ENCODE measurements around the gene ZNF521.

The ZNF521 gene

GRCh38 chr18:25351777-25352628 is at the start of gene ZNF521:
TSS of gene ZNF521 (minus strand) at chr18:25352166. CDS start at chr18:25350946, 1,220 bp downstream.
- peak; percentile 42 for TF ChIP-seq CTCF (IDR thresholded peaks at IDR 0.05; ENCODE audit: low read depth, low read length)
- in situ Hi-C loops (cut with HindIII; ENCODE audit: low sequenced_read_pairs): no loop called here
- peak within 1 kb of the TSS; percentile 83 for H3K4me3 ChIP-seq (ENCODE audit: low read depth, low read length)
- DNase-seq (ENCODE audit: low read depth, low spot score): peak; percentile 93

- DNase-seq (ENCODE audit: low read depth, low spot score): no peak
- no peak for TF ChIP-seq CTCF (IDR thresholded peaks at IDR 0.05; ENCODE audit: low read depth, low read length)
- in situ Hi-C loops (cut with HindIII; ENCODE audit: low sequenced_read_pairs): no loop called here
- no peak overlapping the region for H3K4me3 ChIP-seq (ENCODE audit: low read depth, low read length)
Observed at GRCh38 chr18:25399554-25399953, 47.6 kb upstream of the ZNF521 start.

- no peak for TF ChIP-seq CTCF (IDR thresholded peaks at IDR 0.05; ENCODE audit: low read depth, low read length)
- in situ Hi-C loops (cut with HindIII; ENCODE audit: low sequenced_read_pairs): no loop called here
- no peak for DNase-seq (ENCODE audit: low read depth, low spot score)
Observed at GRCh38 chr18:25392192-25392591, 40.2 kb upstream of the ZNF521 start.

GRCh38 chr18:25373432-25374179 is 21.6 kb upstream of the ZNF521 start:
- no peak for TF ChIP-seq CTCF (IDR thresholded peaks at IDR 0.05; ENCODE audit: low read depth, low read length)
- no peak for DNase-seq (ENCODE audit: low read depth, low spot score)
- no peak overlapping the region for H3K4me3 ChIP-seq (ENCODE audit: low read depth, low read length)
- in situ Hi-C loops (cut with HindIII; ENCODE audit: low sequenced_read_pairs): no loop called here

More at GRCh38 chr18:25392192-25392591, 40.2 kb upstream of the ZNF521 start:
- H3K4me3 ChIP-seq (ENCODE audit: low read depth, low read length): no peak overlapping the region

GRCh38 chr18:25370391-25370790 is 18.4 kb upstream of the ZNF521 start:
- no peak for TF ChIP-seq CTCF (IDR thresholded peaks at IDR 0.05; ENCODE audit: low read depth, low read length)
- H3K4me3 ChIP-seq (ENCODE audit: low read depth, low read length): no peak overlapping the region
- in situ Hi-C loops (cut with HindIII; ENCODE audit: low sequenced_read_pairs): no loop called here
- no peak for DNase-seq (ENCODE audit: low read depth, low spot score)

- in situ Hi-C loops (cut with HindIII; ENCODE audit: low sequenced_read_pairs): no loop called here
- H3K4me3 ChIP-seq (ENCODE audit: low read depth, low read length): no peak overlapping the region
- no peak for TF ChIP-seq CTCF (IDR thresholded peaks at IDR 0.05; ENCODE audit: low read depth, low read length)
- no peak for DNase-seq (ENCODE audit: low read depth, low spot score)
Observed at GRCh38 chr18:25365242-25365641, 13.3 kb upstream of the ZNF521 start.
